Measurements from ENCODE around the gene NUCB1. TPM values are rescaled to one million over a fixed set of nuclear protein-coding genes. Genes with fewer than 3 reads are reported as not detected.
"Not testable (repeated sequence)": the region's sequence is repeated elsewhere in the genome, so short reads cannot be mapped to it uniquely, and the experiment has no call there.

The NUCB1 gene
- total RNA-seq, 1 experiment from 2014 or later = 162 TPM

DNA sequence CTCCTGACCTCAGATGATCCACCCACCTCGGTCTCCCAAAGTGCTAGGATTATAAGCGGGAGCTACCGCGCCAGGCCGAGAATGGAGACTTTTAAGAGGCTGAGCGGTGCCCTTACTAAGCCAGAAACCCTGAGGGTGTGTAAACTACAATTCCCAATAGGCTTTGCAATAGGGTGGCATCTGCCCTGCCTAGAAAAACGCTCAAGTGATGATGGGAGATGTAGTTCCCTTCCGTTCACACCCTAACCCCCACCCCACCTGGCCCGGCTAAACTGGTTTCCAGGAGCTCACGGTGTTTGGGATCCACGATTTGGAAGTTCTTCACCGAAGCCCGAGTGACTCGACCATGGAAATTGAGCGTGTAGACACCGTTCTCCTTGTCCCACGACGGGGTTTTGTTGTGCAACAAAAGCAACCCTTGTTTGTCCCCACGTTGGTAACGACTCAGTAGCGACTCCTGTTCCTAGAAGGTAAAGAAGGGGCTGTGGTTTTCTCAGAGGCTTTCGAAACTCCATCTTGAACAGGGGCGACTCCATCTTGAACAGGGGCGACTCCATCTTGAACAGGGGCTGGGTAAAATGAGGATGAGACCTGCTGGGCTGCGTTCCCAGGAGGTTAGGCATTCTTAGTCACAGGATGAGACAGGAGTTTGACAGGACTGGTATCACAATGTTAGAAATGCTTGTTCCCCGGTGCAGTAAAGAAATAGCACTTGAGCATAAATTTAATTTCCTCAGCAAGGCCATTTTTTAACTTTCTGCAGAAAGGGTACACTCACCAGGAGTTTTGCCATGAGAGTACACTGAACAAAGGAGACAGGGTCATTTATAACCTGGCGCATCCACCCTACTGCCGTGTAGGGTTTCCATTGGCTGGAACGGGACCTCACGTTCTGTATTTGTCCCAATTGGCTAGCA lies 18.1 kb upstream of the NUCB1 start:
- no TSS peak for BruUV-seq (replicated peaks)
- peak overlapping the region; percentile 55 for H3K27ac Mint-ChIP-seq (ENCODE audit: unreplicated experiment)
- H3K4me1 Mint-ChIP-seq (ENCODE audit: low read depth, unreplicated experiment) = peaks cover 9% of the 10 kb centered on the region
- DNase-seq = no peak
- peaks cover 64% of the 10 kb centered on the region for H3K36me3 Mint-ChIP-seq (ENCODE audit: insufficient read depth, unreplicated experiment)
- no peak overlapping the region for H3K4me3 Mint-ChIP-seq (ENCODE audit: low read depth, unreplicated experiment)
- H3K27me3 Mint-ChIP-seq (ENCODE audit: unreplicated experiment) = no peaks in the 10 kb centered on the region
- no peak for TF ChIP-seq CTCF (IDR thresholded peaks at IDR 0.05; ENCODE audit: unreplicated experiment)
- intact Hi-C loops (cut with micrococcal nuclease; ENCODE audit: unreplicated experiment) = no loop called here
- CTCF ChIA-PET = interaction anchor here (0.6 kb wide), 1 partner anchor 20 kb away, joined by 3 read pairs; no protein-coding TSS in a partner anchor
- H3K9me3 Mint-ChIP-seq (ENCODE audit: low read depth, unreplicated experiment) = peaks cover 7% of the 10 kb centered on the region

DNA sequence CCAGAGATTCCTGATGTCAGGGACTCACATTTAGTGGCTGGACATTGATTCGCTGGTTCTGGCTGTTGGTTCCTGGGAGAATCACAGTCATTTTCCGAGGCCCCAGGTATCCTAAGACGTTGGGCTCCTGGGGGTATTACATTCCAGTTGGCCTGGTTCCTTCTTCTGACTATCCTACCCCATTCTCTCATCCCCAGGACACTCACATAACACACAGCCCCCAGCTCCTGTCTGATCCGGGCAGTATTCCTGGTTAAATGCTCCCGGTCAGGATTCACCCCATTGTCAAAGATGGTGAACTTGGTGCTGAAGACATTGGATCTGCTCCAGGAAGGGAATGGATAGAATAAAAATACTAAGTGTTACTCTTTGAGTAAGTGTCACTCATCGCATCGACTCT lies 16.4 kb upstream of the NUCB1 start:
- no peak for DNase-seq
- peaks cover 7% of the 10 kb centered on the region for H3K9me3 Mint-ChIP-seq (ENCODE audit: low read depth, unreplicated experiment)
- TF ChIP-seq CTCF (IDR thresholded peaks at IDR 0.05; ENCODE audit: unreplicated experiment) = no peak
- BruUV-seq (replicated peaks) = no TSS peak
- no peaks in the 10 kb centered on the region for H3K27me3 Mint-ChIP-seq (ENCODE audit: unreplicated experiment)
- peaks cover 9% of the 10 kb centered on the region for H3K4me1 Mint-ChIP-seq (ENCODE audit: low read depth, unreplicated experiment)
- intact Hi-C loops (cut with micrococcal nuclease; ENCODE audit: unreplicated experiment) = no loop called here
- no peak overlapping the region for H3K4me3 Mint-ChIP-seq (ENCODE audit: low read depth, unreplicated experiment)
- H3K36me3 Mint-ChIP-seq (ENCODE audit: insufficient read depth, unreplicated experiment) = peaks cover 47% of the 10 kb centered on the region
- peak overlapping the region; percentile 55 for H3K27ac Mint-ChIP-seq (ENCODE audit: unreplicated experiment)
- CTCF ChIA-PET = no interaction called here

- no peak for DNase-seq
- no peak for TF ChIP-seq CTCF (IDR thresholded peaks at IDR 0.05; ENCODE audit: unreplicated experiment)
- H3K4me1 Mint-ChIP-seq (ENCODE audit: low read depth, unreplicated experiment) = peaks cover 21% of the 10 kb centered on the region
- H3K27ac Mint-ChIP-seq (ENCODE audit: unreplicated experiment) = no peak overlapping the region
- CTCF ChIA-PET = interaction anchor here (0.6 kb wide), 1 partner anchor 12 kb away, joined by 3 read pairs; the partner anchor contains the start of gene NUCB1
- H3K9me3 Mint-ChIP-seq (ENCODE audit: low read depth, unreplicated experiment) = peaks cover 4% of the 10 kb centered on the region
- H3K36me3 Mint-ChIP-seq (ENCODE audit: insufficient read depth, unreplicated experiment) = peaks cover 10% of the 10 kb centered on the region
- BruUV-seq (replicated peaks) = no TSS peak
- H3K27me3 Mint-ChIP-seq (ENCODE audit: unreplicated experiment) = no peaks in the 10 kb centered on the region
- intact Hi-C loops (cut with micrococcal nuclease; ENCODE audit: unreplicated experiment) = no loop called here
- no peak overlapping the region for H3K4me3 Mint-ChIP-seq (ENCODE audit: low read depth, unreplicated experiment)
Observed at GRCh38 chr19:48887861-48888612, 12.1 kb upstream of the NUCB1 start.

GRCh38 chr19:48889496-48889895 lies 10.6 kb upstream of the NUCB1 start:
- peaks cover 21% of the 10 kb centered on the region for H3K4me1 Mint-ChIP-seq (ENCODE audit: low read depth, unreplicated experiment)
- BruUV-seq (replicated peaks); H3K9me3 Mint-ChIP-seq (ENCODE audit: low read depth, unreplicated experiment); H3K27ac Mint-ChIP-seq (ENCODE audit: unreplicated experiment); H3K4me3 Mint-ChIP-seq (ENCODE audit: low read depth, unreplicated experiment); DNase-seq; CTCF ChIA-PET; H3K36me3 Mint-ChIP-seq (ENCODE audit: insufficient read depth, unreplicated experiment); H3K27me3 Mint-ChIP-seq (ENCODE audit: unreplicated experiment); intact Hi-C loops (cut with micrococcal nuclease; ENCODE audit: unreplicated experiment): not testable (repeated sequence)

Measured in Calu3 (cell line).